ENCODE results near the gene PPP4R2. TPM values are rescaled to one million over a fixed set of nuclear protein-coding genes. Genes with fewer than 3 reads are reported as not detected.

The PPP4R2 gene
- polyA plus RNA-seq, 3 donors: 14.3 to 25.4 (median 18.7) TPM

DNA sequence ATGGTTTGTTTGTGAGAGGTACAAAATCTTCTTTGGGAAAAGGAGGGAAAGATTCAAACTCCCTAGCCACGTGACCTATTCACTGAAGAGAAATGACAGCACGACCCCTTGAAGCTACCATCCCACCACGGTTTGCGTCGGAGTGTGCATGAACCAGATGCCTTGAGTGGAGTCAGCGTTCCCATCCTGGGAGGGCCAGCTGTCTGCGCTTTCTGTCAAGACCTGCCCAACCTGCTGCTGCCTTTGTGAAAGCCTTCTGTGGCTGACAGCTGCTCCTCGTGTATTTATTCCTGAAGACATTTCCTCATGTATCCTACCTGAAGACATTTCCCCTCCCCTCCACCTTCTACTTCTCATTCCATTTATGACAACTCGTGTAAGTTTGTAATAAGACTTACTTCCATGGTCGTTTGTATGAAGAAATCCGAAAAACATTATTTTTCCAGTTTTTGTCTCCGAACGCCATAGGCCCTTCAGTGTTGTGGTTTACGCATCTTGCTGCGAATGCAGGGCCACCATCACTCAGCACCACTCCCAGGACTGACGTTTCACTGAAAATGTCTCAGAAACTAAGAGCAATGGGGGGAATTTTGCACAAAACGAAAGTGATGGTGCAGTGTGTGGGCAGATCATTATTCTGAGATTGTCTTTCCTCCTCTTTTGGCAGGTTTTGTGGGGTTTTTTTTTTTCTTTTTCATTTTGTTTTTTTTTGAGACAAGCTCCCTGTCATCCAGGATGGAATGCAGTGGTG lies 83.8 kb downstream of the PPP4R2 start:
- Histone ChIP-seq H3K4me1 (ENCODE audit: control insufficient read depth in 1 of 2, insufficient read depth in 2 of 2, low read length in 2 of 2) (no peaks in the 10 kb centered on the region), H3K36me3 (replicated peaks in 1 of 2; ENCODE audit: control insufficient read depth in 1 of 2, insufficient read depth in 2 of 2, low read length in 2 of 2) (no peaks in the 10 kb centered on the region), H3K9me3 (replicated peaks in 1 of 2; ENCODE audit: control insufficient read depth in 1 of 2, insufficient read depth in 1 of 2, low read length in 2 of 2) (no peaks in the 10 kb centered on the region), H4K20me1 (ENCODE audit: insufficient read depth, low read length) (no peaks in the 10 kb centered on the region), H3K9ac (ENCODE audit: insufficient read depth, low read length, poor library complexity, severe bottlenecking) (no peak overlapping the region), H3K4me3 (replicated peaks in 1 of 3; ENCODE audit: low read depth in 2 of 3, low read length in 3 of 3) (no peak overlapping the region), H3K27me3 (ENCODE audit: control insufficient read depth in 2 of 2, insufficient read depth in 2 of 2, low read length in 2 of 2) (no peaks in the 10 kb centered on the region), H3K79me2 (ENCODE audit: insufficient read depth, low read length) (no peaks in the 10 kb centered on the region), H3K27ac (ENCODE audit: low read depth in 1 of 2, low read length in 2 of 2) (no peak overlapping the region), H3K4me2 (replicated peaks; ENCODE audit: extremely low read depth, low read length, poor library complexity, severe bottlenecking) (no peak overlapping the region), H2AFZ (ENCODE audit: insufficient read depth, low read depth, low read length, poor library complexity, severe bottlenecking) (no peak overlapping the region)
- Mint-ChIP-seq H3K27ac (no peak overlapping the region), H3K36me3 (no peaks in the 10 kb centered on the region), H3K9me3 (no peaks in the 10 kb centered on the region), H3K27me3 (ENCODE audit: low read depth in 3 of 3) (peaks cover 0 to 5% (median 3%) of the 10 kb centered on the region in 3 donors), H3K4me3 (no peak overlapping the region), H3K4me1 (no peaks in the 10 kb centered on the region)
- WGBS (ENCODE audit: insufficient coverage): 90% methylated on average over 9 of the region's 17 CpGs
- DNase-seq: no peak
- intact Hi-C loops (cut with micrococcal nuclease): loop anchor here (10.0 kb wide), 2 partner anchors 146 to 1206 kb away; no protein-coding TSS in a partner anchor
- TF ChIP-seq, protein P1, sequence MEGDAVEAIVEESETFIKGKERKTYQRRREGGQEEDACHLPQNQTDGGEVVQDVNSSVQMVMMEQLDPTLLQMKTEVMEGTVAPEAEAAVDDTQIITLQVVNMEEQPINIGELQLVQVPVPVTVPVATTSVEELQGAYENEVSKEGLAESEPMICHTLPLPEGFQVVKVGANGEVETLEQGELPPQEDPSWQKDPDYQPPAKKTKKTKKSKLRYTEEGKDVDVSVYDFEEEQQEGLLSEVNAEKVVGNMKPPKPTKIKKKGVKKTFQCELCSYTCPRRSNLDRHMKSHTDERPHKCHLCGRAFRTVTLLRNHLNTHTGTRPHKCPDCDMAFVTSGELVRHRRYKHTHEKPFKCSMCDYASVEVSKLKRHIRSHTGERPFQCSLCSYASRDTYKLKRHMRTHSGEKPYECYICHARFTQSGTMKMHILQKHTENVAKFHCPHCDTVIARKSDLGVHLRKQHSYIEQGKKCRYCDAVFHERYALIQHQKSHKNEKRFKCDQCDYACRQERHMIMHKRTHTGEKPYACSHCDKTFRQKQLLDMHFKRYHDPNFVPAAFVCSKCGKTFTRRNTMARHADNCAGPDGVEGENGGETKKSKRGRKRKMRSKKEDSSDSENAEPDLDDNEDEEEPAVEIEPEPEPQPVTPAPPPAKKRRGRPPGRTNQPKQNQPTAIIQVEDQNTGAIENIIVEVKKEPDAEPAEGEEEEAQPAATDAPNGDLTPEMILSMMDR (IDR thresholded peaks at IDR 0.05): no peak

DNA sequence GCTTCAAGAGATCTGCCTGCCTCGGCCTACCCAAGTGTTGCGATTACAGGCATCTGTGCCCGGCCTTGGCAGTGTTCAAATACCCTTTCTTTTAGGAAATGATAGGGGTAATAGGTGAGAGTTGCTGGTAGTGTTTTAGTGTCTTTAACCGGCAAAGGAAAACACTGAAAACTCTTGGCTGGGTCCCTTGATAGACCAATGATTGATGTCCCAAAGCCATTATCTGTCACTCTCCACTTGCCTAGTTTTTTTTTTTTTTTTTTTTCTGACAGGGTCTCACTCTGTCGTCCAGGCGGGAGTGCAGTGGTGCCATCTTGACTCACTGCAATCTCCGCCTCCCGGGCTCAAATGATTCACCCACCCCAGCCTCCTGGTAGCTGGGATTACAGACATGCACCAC lies 84.5 kb downstream of the PPP4R2 start:
- no peak overlapping the region for H3K9ac ChIP-seq (ENCODE audit: insufficient read depth, low read length, poor library complexity, severe bottlenecking)
- DNase-seq: no peak
- no peaks in the 10 kb centered on the region for H3K27me3 ChIP-seq (ENCODE audit: control insufficient read depth in 2 of 2, insufficient read depth in 2 of 2, low read length in 2 of 2)
- Mint-ChIP-seq H3K9me3 (no peaks in the 10 kb centered on the region), H3K4me3 (no peak overlapping the region), H3K36me3 (no peaks in the 10 kb centered on the region), H3K27me3 (ENCODE audit: low read depth in 3 of 3) (peaks cover 0 to 3% (median 1%) of the 10 kb centered on the region in 3 donors), H3K4me1 (peaks cover 3% of the 10 kb centered on the region), H3K27ac (no peak overlapping the region)
- H3K4me1 ChIP-seq (ENCODE audit: control insufficient read depth in 1 of 2, insufficient read depth in 2 of 2, low read length in 2 of 2): no peaks in the 10 kb centered on the region
- no peaks in the 10 kb centered on the region for H3K36me3 ChIP-seq (replicated peaks in 1 of 2; ENCODE audit: control insufficient read depth in 1 of 2, insufficient read depth in 2 of 2, low read length in 2 of 2)
- H3K79me2 ChIP-seq (ENCODE audit: insufficient read depth, low read length): no peaks in the 10 kb centered on the region
- WGBS (ENCODE audit: insufficient coverage): 100% methylated on average over 1 of the region's 8 CpGs
- no peaks in the 10 kb centered on the region for H3K9me3 ChIP-seq (replicated peaks in 1 of 2; ENCODE audit: control insufficient read depth in 1 of 2, insufficient read depth in 1 of 2, low read length in 2 of 2)
- intact Hi-C loops (cut with micrococcal nuclease): loop anchor here (10.0 kb wide), 2 partner anchors 146 to 1206 kb away; no protein-coding TSS in a partner anchor
- H2AFZ ChIP-seq (ENCODE audit: insufficient read depth, low read depth, low read length, poor library complexity, severe bottlenecking): no peak overlapping the region
- H3K4me2 ChIP-seq (replicated peaks; ENCODE audit: extremely low read depth, low read length, poor library complexity, severe bottlenecking): no peak overlapping the region
- H3K27ac ChIP-seq (ENCODE audit: low read depth in 1 of 2, low read length in 2 of 2): no peak overlapping the region
- no peaks in the 10 kb centered on the region for H4K20me1 ChIP-seq (ENCODE audit: insufficient read depth, low read length)
- TF ChIP-seq, protein P1 (IDR thresholded peaks at IDR 0.05): no peak
- H3K4me3 ChIP-seq (replicated peaks in 1 of 3; ENCODE audit: low read depth in 2 of 3, low read length in 3 of 3): no peak overlapping the region

Data from CD14-positive monocyte (primary cell).